Lung (tissue), 12 donors: ENCODE results near the gene ASAP3. TPM values are rescaled to one million over a fixed set of nuclear protein-coding genes. Genes with fewer than 3 reads are reported as not detected.

ENCODE experiments used
- ATAC-seq: fragments of 200-7000 bp; cut with Tn5 transposase; one replicate; pipeline ENCODE4 v1.9.1; 2020; ENCODE audit warnings: moderate number of reproducible peaks; ENCODE audit not compliant: insufficient read depth, low FRiP score
- DNase-seq, 3 donors: peaks; one replicate each; pipeline ENCODE4 v3.0.0-alpha.2; 2013 to 2017
- H3K27ac ChIP-seq, 2 donors: one replicate each; pipeline ENCODE4 v1.5.1; 2013; ENCODE audit warnings: mild to moderate bottlenecking in 2 of 2, moderate library complexity in 2 of 2, control low read depth in 1 of 2, inconsistent platforms in 1 of 2, low read depth in 1 of 2, low read length in 1 of 2
- H3K27me3 ChIP-seq, 3 donors: one replicate each; pipeline ENCODE4 v1.5.1; 2013; ENCODE audit warnings: low read length in 2 of 3; ENCODE audit not compliant: control insufficient read depth in 3 of 3, insufficient read depth in 3 of 3
- H3K36me3 ChIP-seq, 4 donors: one replicate each; pipeline ENCODE4 v1.5.1; 2013; ENCODE audit warnings: low read length in 4 of 4, mild to moderate bottlenecking in 1 of 4, moderate library complexity in 1 of 4; ENCODE audit not compliant: control insufficient read depth in 4 of 4, insufficient read depth in 4 of 4
- H3K4me1 ChIP-seq, 5 donors: one replicate each; pipeline ENCODE4 v1.5.1; 2013; ENCODE audit warnings: low read length in 5 of 5, mild to moderate bottlenecking in 2 of 5, moderate library complexity in 1 of 5; ENCODE audit not compliant: control insufficient read depth in 5 of 5, insufficient read depth in 5 of 5
- H3K4me3 ChIP-seq: one replicate; pipeline ENCODE4 v1.5.1; 2013; ENCODE audit warnings: mild to moderate bottlenecking, control low read depth, moderate library complexity
- H3K9ac ChIP-seq, 2 donors: one replicate each; pipeline ENCODE4 v1.5.1; 2013; ENCODE audit warnings: low read length in 2 of 2, control low read depth in 1 of 2; ENCODE audit not compliant: insufficient read depth in 1 of 2
- H3K9me3 ChIP-seq, 4 donors: one replicate each; pipeline ENCODE4 v1.5.1; 2013; ENCODE audit warnings: low read length in 3 of 4, mild to moderate bottlenecking in 1 of 4, moderate library complexity in 1 of 4; ENCODE audit not compliant: control insufficient read depth in 4 of 4, insufficient read depth in 3 of 4
- CTCF ChIP-seq: IDR thresholded peaks from 2 replicates; pipeline ENCODE4 v1.5.1; 2012; ENCODE audit warnings: mild to moderate bottlenecking; ENCODE audit errors: control extremely low read depth, extremely low read depth
- WGBS, 2 donors: extraction: QIAGEN DNeasy Blood & Tissue Kit; methylation state at CpG; one replicate each; pipeline ENCODE4 v1.1.7; 2013; 5-methylcytosine and 5-hydroxymethylcytosine counted together
- polyA plus RNA-seq, 2 donors: library from polyadenylated mRNA; stranded (reverse); fragments of 200-250 nt; gene quantifications; one replicate each; pipeline ENCODE4 v1.2.1, GENCODE V29; 2013
- total RNA-seq, 2 donors: library from RNA; depleted of rRNA in 1 of 2; stranded (reverse); fragments of >200 nt in 1 of 2; gene quantifications; one replicate each; pipeline ENCODE4 v1.2.1, GENCODE V29; 2014 to 2021
- donor health status: control.
- donor health status: control.
- donor health status: Bipolar disorder and iron deficiency.
- donor health status: healthy.
- donor health status: DM: yes; HTN: yes; CAD: no.

The ASAP3 gene
- total and polyA plus RNA-seq, 4 donors = 16.9 to 38.1 (median 30.0) TPM

- H3K4me3 ChIP-seq = no peak overlapping the region
- DNase-seq = no peak
- peaks cover 0 to 2% (median under 1%) of the 10 kb centered on the region in 4 donors for H3K36me3 ChIP-seq
- H3K9ac ChIP-seq = no peak overlapping the region
- 84 to 94% methylated on average over 5 of the region's 5 CpGs for WGBS, 2 donors
- H3K27ac ChIP-seq = no peak overlapping the region
- no peak for TF ChIP-seq CTCF
- ATAC-seq = no peak
- H3K9me3 ChIP-seq = no peaks in the 10 kb centered on the region
- H3K4me1 ChIP-seq = peaks cover 0 to 12% (median 10%) of the 10 kb centered on the region in 5 donors
- no peaks in the 10 kb centered on the region for H3K27me3 ChIP-seq
Observed at GRCh38 chr1:23472351-23473036, 11.5 kb downstream of the ASAP3 start.

- H3K4me3 ChIP-seq = no peak overlapping the region
- WGBS, 2 donors = 86% methylated on average over 4 of the region's 4 CpGs
- no peak overlapping the region for H3K9ac ChIP-seq
- no peaks in the 10 kb centered on the region for H3K27me3 ChIP-seq
- TF ChIP-seq CTCF = no peak
- ATAC-seq = no peak
- DNase-seq = no peak
- H3K27ac ChIP-seq = no peak overlapping the region
- H3K9me3 ChIP-seq = no peaks in the 10 kb centered on the region
- peaks cover 0 to 2% (median 0%) of the 10 kb centered on the region in 4 donors for H3K36me3 ChIP-seq
- peaks cover 0 to 10% (median 9%) of the 10 kb centered on the region in 5 donors for H3K4me1 ChIP-seq
Observed at GRCh38 chr1:23471473-23472075, 12.4 kb downstream of the ASAP3 start.

GRCh38 chr1:23470282-23471070, 13.5 kb downstream of the ASAP3 start:
- H3K27ac ChIP-seq = peak overlapping the region; percentile 30 to 34
- WGBS, 2 donors = 68 to 74% methylated on average over 12 of the region's 12 CpGs
- TF ChIP-seq CTCF = no peak

More at GRCh38 chr1:23470282-23471070, 13.5 kb downstream of the ASAP3 start:
- peaks cover 0 to 12% (median 10%) of the 10 kb centered on the region in 5 donors for H3K4me1 ChIP-seq
- DNase-seq (peak in 2 of 3 donors; percentile 13 to 27), ATAC-seq (no peak)
- peaks cover 0 to 2% (median 0%) of the 10 kb centered on the region in 4 donors for H3K36me3 ChIP-seq
- H3K27me3 ChIP-seq = no peaks in the 10 kb centered on the region
- no peaks in the 10 kb centered on the region for H3K9me3 ChIP-seq
- no peak overlapping the region for H3K4me3 ChIP-seq
- no peak overlapping the region for H3K9ac ChIP-seq
